Measurements from ENCODE around the gene PIP5K1B. TPM values are rescaled to one million over a fixed set of nuclear protein-coding genes. Genes with fewer than 3 reads are reported as not detected.

Gene PIP5K1B
- total and polyA plus RNA-seq, 2 donors (not counting 1 experiment from before 2014, with no cell fraction given): 11.8 to 24.1 TPM

- intact Hi-C loops (cut with micrococcal nuclease): loop anchor here (1.0 to 5.0 kb wide), 2 partner anchors 52 to 365 kb away; no protein-coding TSS in a partner anchor
- no peaks in the 10 kb centered on the region for H4K20me1 ChIP-seq (ENCODE audit: control insufficient read depth, insufficient read depth, low read length, poor library complexity, severe bottlenecking)
- no peak for TF ChIP-seq EZH2 (IDR thresholded peaks at IDR 0.05; ENCODE audit: borderline replicate concordance, insufficient read depth, low read depth, low read length, poor library complexity, severe bottlenecking)
- TF ChIP-seq, protein P1, sequence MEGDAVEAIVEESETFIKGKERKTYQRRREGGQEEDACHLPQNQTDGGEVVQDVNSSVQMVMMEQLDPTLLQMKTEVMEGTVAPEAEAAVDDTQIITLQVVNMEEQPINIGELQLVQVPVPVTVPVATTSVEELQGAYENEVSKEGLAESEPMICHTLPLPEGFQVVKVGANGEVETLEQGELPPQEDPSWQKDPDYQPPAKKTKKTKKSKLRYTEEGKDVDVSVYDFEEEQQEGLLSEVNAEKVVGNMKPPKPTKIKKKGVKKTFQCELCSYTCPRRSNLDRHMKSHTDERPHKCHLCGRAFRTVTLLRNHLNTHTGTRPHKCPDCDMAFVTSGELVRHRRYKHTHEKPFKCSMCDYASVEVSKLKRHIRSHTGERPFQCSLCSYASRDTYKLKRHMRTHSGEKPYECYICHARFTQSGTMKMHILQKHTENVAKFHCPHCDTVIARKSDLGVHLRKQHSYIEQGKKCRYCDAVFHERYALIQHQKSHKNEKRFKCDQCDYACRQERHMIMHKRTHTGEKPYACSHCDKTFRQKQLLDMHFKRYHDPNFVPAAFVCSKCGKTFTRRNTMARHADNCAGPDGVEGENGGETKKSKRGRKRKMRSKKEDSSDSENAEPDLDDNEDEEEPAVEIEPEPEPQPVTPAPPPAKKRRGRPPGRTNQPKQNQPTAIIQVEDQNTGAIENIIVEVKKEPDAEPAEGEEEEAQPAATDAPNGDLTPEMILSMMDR (IDR thresholded peaks at IDR 0.05): peak; percentile 17
- no peak overlapping the region for H2AFZ ChIP-seq (ENCODE audit: insufficient read depth, low read depth, low read length, poor library complexity, severe bottlenecking)
- peaks cover 7 to 9% of the 10 kb centered on the region in 2 donors for H3K4me1 ChIP-seq (ENCODE audit: control insufficient read depth in 2 of 2, insufficient read depth in 2 of 2, low read length in 2 of 2)
- H3K9me3 Mint-ChIP-seq (ENCODE audit: insufficient read depth): no peaks in the 10 kb centered on the region
- no peaks in the 10 kb centered on the region for H3K27me3 Mint-ChIP-seq
- no peaks in the 10 kb centered on the region for H3K79me2 ChIP-seq (ENCODE audit: control insufficient read depth, insufficient read depth, low read length)
- H3K9ac ChIP-seq (ENCODE audit: low read length): no peak overlapping the region
- H3K27ac ChIP-seq (ENCODE audit: low read length in 2 of 2): no peak overlapping the region
- WGBS (ENCODE audit: insufficient coverage): 50% methylated on average over 9 of the region's 13 CpGs
- peaks cover 0 to 2% of the 10 kb centered on the region in 2 experiments for H3K36me3 ChIP-seq (replicated peaks in 1 of 2; ENCODE audit: control extremely low read depth in 1 of 2, control insufficient read depth in 1 of 2, extremely low read depth in 1 of 2, insufficient read depth in 2 of 2, low read length in 1 of 2)
- peaks cover 26% of the 10 kb centered on the region for H3K4me1 Mint-ChIP-seq
- H3K27me3 ChIP-seq (replicated peaks in 1 of 4; ENCODE audit: control extremely low read depth in 1 of 4, control insufficient read depth in 3 of 4, insufficient read depth in 4 of 4, low read length in 3 of 4): no peaks in the 10 kb centered on the region
- no peak overlapping the region for H3K4me3 Mint-ChIP-seq
- ChIA-PET CTCF (interaction anchor here (1.0 to 1.7 kb wide), 10 partner anchors 50 to 381 kb away, joined by 3 to 4 read pairs (median 4); a partner anchor contains a TSS), POLR2A (interaction anchor here (0.5 kb wide), 1 partner anchor 204 kb away, joined by 3 read pairs; no protein-coding TSS in a partner anchor)
- DNase-seq (peak; percentile 46), ATAC-seq (ENCODE audit: low read depth) (peak; percentile 31)
- no peak overlapping the region for H3K27ac Mint-ChIP-seq
- no peaks in the 10 kb centered on the region for H3K9me3 ChIP-seq (ENCODE audit: control extremely low read depth in 1 of 3, control insufficient read depth in 2 of 3, insufficient read depth in 1 of 3, low read length in 2 of 3)
- no peak overlapping the region for H3K4me2 ChIP-seq (replicated peaks; ENCODE audit: low read depth, low read length, poor library complexity, severe bottlenecking)
- no peak overlapping the region for H3K4me3 ChIP-seq (ENCODE audit: control extremely low read depth in 1 of 5, extremely low read depth in 1 of 5, insufficient read depth in 1 of 5, low read depth in 2 of 5, low read length in 4 of 5)
Observed at GRCh38 chr9:68949271-68950000, 244.4 kb downstream of the PIP5K1B start.

DNA sequence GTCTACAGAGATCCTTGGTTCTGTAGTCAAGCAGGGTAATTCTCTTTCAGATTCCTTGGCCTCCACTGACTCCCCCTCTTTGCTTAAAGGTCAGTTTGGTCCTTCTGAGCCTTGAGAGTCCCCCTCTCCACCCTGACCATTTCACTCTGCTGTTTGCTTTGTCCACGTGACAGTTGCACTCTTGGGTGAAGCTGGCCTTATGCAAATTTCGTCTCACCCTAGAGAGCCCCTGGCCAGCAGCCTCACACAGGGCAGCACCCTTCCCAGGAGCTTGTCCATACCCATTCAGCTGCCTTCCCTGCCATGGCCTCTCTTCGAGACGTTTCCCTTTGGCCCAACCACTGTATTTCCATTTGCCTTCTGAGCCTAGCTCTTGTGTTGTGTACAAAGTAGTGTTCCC lies 245.1 kb downstream of the PIP5K1B start:
- 91% methylated on average over 4 of the region's 4 CpGs for WGBS (ENCODE audit: insufficient coverage)
- ATAC-seq (ENCODE audit: low read depth): no peak
- no peak overlapping the region for H3K27ac Mint-ChIP-seq

More for the DNA sequence above, 245.1 kb downstream of the PIP5K1B start:
- CTCF ChIA-PET: interaction anchor here (1.0 to 1.7 kb wide), 8 partner anchors 17 to 366 kb away, joined by 3 to 4 read pairs (median 3); a partner anchor contains a TSS
- Histone ChIP-seq H3K4me1 (ENCODE audit: control insufficient read depth in 2 of 2, insufficient read depth in 2 of 2, low read length in 2 of 2) (peaks cover 11 to 13% of the 10 kb centered on the region in 2 donors), H3K79me2 (ENCODE audit: control insufficient read depth, insufficient read depth, low read length) (no peaks in the 10 kb centered on the region), H4K20me1 (ENCODE audit: control insufficient read depth, insufficient read depth, low read length, poor library complexity, severe bottlenecking) (no peaks in the 10 kb centered on the region), H3K4me3 (ENCODE audit: control extremely low read depth in 1 of 5, extremely low read depth in 1 of 5, insufficient read depth in 1 of 5, low read depth in 2 of 5, low read length in 4 of 5) (no peak overlapping the region), H2AFZ (ENCODE audit: insufficient read depth, low read depth, low read length, poor library complexity, severe bottlenecking) (no peak overlapping the region), H3K9me3 (ENCODE audit: control extremely low read depth in 1 of 3, control insufficient read depth in 2 of 3, insufficient read depth in 1 of 3, low read length in 2 of 3) (no peaks in the 10 kb centered on the region), H3K27me3 (replicated peaks in 1 of 4; ENCODE audit: control extremely low read depth in 1 of 4, control insufficient read depth in 3 of 4, insufficient read depth in 4 of 4, low read length in 3 of 4) (no peaks in the 10 kb centered on the region), H3K9ac (ENCODE audit: low read length) (no peak overlapping the region), H3K27ac (ENCODE audit: low read length in 2 of 2) (no peak overlapping the region), H3K4me2 (replicated peaks; ENCODE audit: low read depth, low read length, poor library complexity, severe bottlenecking) (no peak overlapping the region), H3K36me3 (replicated peaks in 1 of 2; ENCODE audit: control extremely low read depth in 1 of 2, control insufficient read depth in 1 of 2, extremely low read depth in 1 of 2, insufficient read depth in 2 of 2, low read length in 1 of 2) (peaks cover 0 to 2% of the 10 kb centered on the region in 2 experiments)
- POLR2A ChIA-PET: no interaction called here
- no peak for TF ChIP-seq EZH2 (IDR thresholded peaks at IDR 0.05; ENCODE audit: borderline replicate concordance, insufficient read depth, low read depth, low read length, poor library complexity, severe bottlenecking)
- TF ChIP-seq, protein P1 (IDR thresholded peaks at IDR 0.05): no peak
- Mint-ChIP-seq H3K4me1 (peaks cover 33% of the 10 kb centered on the region), H3K27me3 (no peaks in the 10 kb centered on the region), H3K9me3 (ENCODE audit: insufficient read depth) (no peaks in the 10 kb centered on the region), H3K4me3 (no peak overlapping the region)
- intact Hi-C loops (cut with micrococcal nuclease): no loop called here
- DNase-seq: no peak

All from B cell (primary cell).